ENCODE data around the gene POLR3A. TPM values are rescaled to one million over a fixed set of nuclear protein-coding genes. Genes with fewer than 3 reads are reported as not detected.

The POLR3A gene
- total RNA-seq, 1 experiment from 2014 or later = 97.2 TPM

DNA sequence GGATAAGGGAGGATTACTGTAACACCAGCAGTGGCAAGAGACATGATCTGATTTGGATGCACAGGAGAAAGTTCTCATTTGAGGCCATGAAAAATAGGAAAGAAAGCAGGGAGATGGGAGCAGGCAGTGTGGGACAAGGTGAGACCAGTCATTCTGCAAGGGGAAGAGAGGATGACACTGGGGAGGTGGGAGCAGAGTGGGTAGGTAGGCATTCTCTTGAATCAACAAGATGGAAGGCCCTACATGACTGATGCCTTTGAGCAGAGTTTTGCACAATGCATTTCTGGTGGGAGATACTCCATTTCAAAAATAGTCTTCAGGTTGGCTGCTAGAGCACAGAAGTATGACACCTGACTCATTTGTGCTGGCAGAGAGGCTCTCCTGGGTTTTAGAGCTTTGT lies 14.9 kb upstream of the POLR3A start:
- no peak overlapping the region for H3K4me3 ChIP-seq (ENCODE audit: low read length)
- H3K9ac ChIP-seq (ENCODE audit: low read length) = no peak overlapping the region
- no peak overlapping the region for H2AFZ ChIP-seq (ENCODE audit: low read length)
- TF ChIP-seq EZH2phosphoT487 (IDR thresholded peaks at IDR 0.05; ENCODE audit: borderline replicate concordance, low read length) = no peak
- TF ChIP-seq CTCF (conservative IDR thresholded peaks at IDR 0.05; ENCODE audit: low read depth, low read length) = no peak
- TF ChIP-seq EZH2 (IDR thresholded peaks at IDR 0.05; ENCODE audit: low read length, unreplicated experiment) = no peak
- H3K4me1 ChIP-seq (ENCODE audit: insufficient read depth, low read length) = no peaks in the 10 kb centered on the region
- no peaks in the 10 kb centered on the region for H3K9me2 ChIP-seq (replicated peaks; ENCODE audit: low read length)
- H3F3A ChIP-seq (ENCODE audit: low read length, unreplicated experiment) = peaks cover 53% of the 10 kb centered on the region
- ChIA-PET POLR2A (ENCODE audit: unreplicated experiment) (no interaction called here), CTCF (no interaction called here)
- H3K27ac ChIP-seq (ENCODE audit: low read length) = no peak overlapping the region
- H3K27me3 ChIP-seq (ENCODE audit: low read length) = no peaks in the 10 kb centered on the region
- H3K79me2 ChIP-seq (ENCODE audit: low read length) = peaks cover 28% of the 10 kb centered on the region
- no TSS peak for BruUV-seq (replicated peaks)
- intact Hi-C loops (cut with micrococcal nuclease) = loop anchor here (10.0 kb wide), 2 partner anchors 761 to 1401 kb away; partner anchors contain the start of gene ZCCHC24
- ATAC-seq (peak; percentile 2), DNase-seq (peak; percentile 47)
- H3K36me3 ChIP-seq (ENCODE audit: low read depth, low read length) = peaks cover 36% of the 10 kb centered on the region
- no peaks in the 10 kb centered on the region for H3K9me3 ChIP-seq (ENCODE audit: low read length)
- no peak overlapping the region for H3K4me2 ChIP-seq (ENCODE audit: low read length)
- H4K20me1 ChIP-seq (ENCODE audit: low read length) = peaks cover 51% of the 10 kb centered on the region

- ChIA-PET CTCF (no interaction called here), POLR2A (ENCODE audit: unreplicated experiment) (interaction anchor here (0.6 kb wide), 1 partner anchor 23 kb away, joined by 8 read pairs; no protein-coding TSS in a partner anchor)
- BruUV-seq (replicated peaks) = no TSS peak
- TF ChIP-seq CTCF (conservative IDR thresholded peaks at IDR 0.05; ENCODE audit: low read depth, low read length) (no peak), EZH2 (IDR thresholded peaks at IDR 0.05; ENCODE audit: low read length, unreplicated experiment) (no peak), EZH2phosphoT487 (IDR thresholded peaks at IDR 0.05; ENCODE audit: borderline replicate concordance, low read length) (no peak)
- DNase-seq (no peak), ATAC-seq (no peak)
- intact Hi-C loops (cut with micrococcal nuclease) = loop anchor here (10.0 kb wide), 2 partner anchors 762 to 1402 kb away; partner anchors contain the start of gene ZCCHC24
- Histone ChIP-seq H3K9me3 (ENCODE audit: low read length) (no peaks in the 10 kb centered on the region), H2AFZ (ENCODE audit: low read length) (no peak overlapping the region), H3F3A (ENCODE audit: low read length, unreplicated experiment) (peaks cover 66% of the 10 kb centered on the region), H3K9me2 (replicated peaks; ENCODE audit: low read length) (no peaks in the 10 kb centered on the region), H3K27ac (ENCODE audit: low read length) (no peak overlapping the region), H3K79me2 (ENCODE audit: low read length) (peaks cover 43% of the 10 kb centered on the region), H4K20me1 (ENCODE audit: low read length) (peaks cover 66% of the 10 kb centered on the region), H3K4me1 (ENCODE audit: insufficient read depth, low read length) (peaks cover 6% of the 10 kb centered on the region), H3K9ac (ENCODE audit: low read length) (no peak overlapping the region), H3K36me3 (ENCODE audit: low read depth, low read length) (peaks cover 51% of the 10 kb centered on the region), H3K27me3 (ENCODE audit: low read length) (no peaks in the 10 kb centered on the region), H3K4me2 (ENCODE audit: low read length) (no peak overlapping the region), H3K4me3 (ENCODE audit: low read length) (no peak overlapping the region)
These were observed 13.4 kb upstream of the POLR3A start for GRCh38 chr10:78042752-78043104.

DNA sequence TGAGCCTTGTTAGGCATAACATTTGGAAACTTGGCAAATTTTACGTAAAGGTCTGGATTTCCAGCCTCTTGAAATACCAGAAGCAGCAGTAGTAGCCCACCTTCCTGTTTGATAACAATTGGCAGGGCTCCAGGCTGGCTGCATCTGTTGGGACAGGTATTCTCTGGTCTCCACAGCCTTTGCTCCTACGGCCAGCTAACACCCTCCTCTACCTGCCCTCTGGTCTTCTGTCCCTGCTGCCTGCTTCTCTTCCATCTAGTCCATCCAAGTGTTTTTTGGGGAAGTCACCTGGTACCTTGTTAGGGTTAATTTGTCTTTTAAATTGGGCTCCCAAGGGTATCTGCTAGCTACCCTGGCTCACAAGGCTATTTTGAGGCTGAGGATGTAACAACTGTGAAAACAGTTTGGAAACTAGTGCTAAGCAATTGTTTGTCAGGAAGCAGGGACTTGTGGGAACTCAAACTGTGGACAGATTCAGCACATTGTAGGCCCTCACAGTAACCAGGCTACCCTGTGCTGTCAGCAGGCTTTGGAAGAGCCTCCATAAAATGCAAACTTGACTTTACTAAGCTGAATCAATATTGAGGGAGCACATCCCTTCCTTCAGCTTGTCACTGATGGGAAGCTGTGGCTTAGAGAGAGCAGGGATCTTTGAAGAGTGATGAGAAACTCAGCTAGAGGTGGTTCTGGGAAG lies 12.9 kb upstream of the POLR3A start:
- Histone ChIP-seq H3K9ac (ENCODE audit: low read length) (no peak overlapping the region), H3K79me2 (ENCODE audit: low read length) (peaks cover 48% of the 10 kb centered on the region), H3K27me3 (ENCODE audit: low read length) (no peaks in the 10 kb centered on the region), H3K4me1 (ENCODE audit: insufficient read depth, low read length) (peaks cover 11% of the 10 kb centered on the region), H3K9me2 (replicated peaks; ENCODE audit: low read length) (no peaks in the 10 kb centered on the region), H3K9me3 (ENCODE audit: low read length) (no peaks in the 10 kb centered on the region), H3K27ac (ENCODE audit: low read length) (no peak overlapping the region), H2AFZ (ENCODE audit: low read length) (no peak overlapping the region), H3K4me2 (ENCODE audit: low read length) (no peak overlapping the region), H3K4me3 (ENCODE audit: low read length) (no peak overlapping the region), H4K20me1 (ENCODE audit: low read length) (peaks cover 71% of the 10 kb centered on the region), H3K36me3 (ENCODE audit: low read depth, low read length) (peaks cover 56% of the 10 kb centered on the region), H3F3A (ENCODE audit: low read length, unreplicated experiment) (peaks cover 71% of the 10 kb centered on the region)
- no peak for TF ChIP-seq EZH2phosphoT487 (IDR thresholded peaks at IDR 0.05; ENCODE audit: borderline replicate concordance, low read length)
- TF ChIP-seq CTCF (conservative IDR thresholded peaks at IDR 0.05; ENCODE audit: low read depth, low read length) = no peak
- no peak for TF ChIP-seq EZH2 (IDR thresholded peaks at IDR 0.05; ENCODE audit: low read length, unreplicated experiment)
- ATAC-seq (no peak; the same call in 1 of the 2 replicates), DNase-seq (peak; percentile 39)
- CTCF ChIA-PET = no interaction called here
- POLR2A ChIA-PET (ENCODE audit: unreplicated experiment) = interaction anchor here (0.6 kb wide), 1 partner anchor 22 kb away, joined by 8 read pairs; no protein-coding TSS in a partner anchor
- BruUV-seq (replicated peaks) = no TSS peak
- intact Hi-C loops (cut with micrococcal nuclease) = loop anchor here (10.0 kb wide), 2 partner anchors 763 to 1403 kb away; partner anchors contain the start of gene ZCCHC24

Measured in PC-3 (cell line).